ENCODE results near the gene VIPR2.
"Not testable (repeated sequence)": the region's sequence is repeated elsewhere in the genome, so short reads cannot be mapped to it uniquely, and the experiment has no call there.

The VIPR2 gene

DNA sequence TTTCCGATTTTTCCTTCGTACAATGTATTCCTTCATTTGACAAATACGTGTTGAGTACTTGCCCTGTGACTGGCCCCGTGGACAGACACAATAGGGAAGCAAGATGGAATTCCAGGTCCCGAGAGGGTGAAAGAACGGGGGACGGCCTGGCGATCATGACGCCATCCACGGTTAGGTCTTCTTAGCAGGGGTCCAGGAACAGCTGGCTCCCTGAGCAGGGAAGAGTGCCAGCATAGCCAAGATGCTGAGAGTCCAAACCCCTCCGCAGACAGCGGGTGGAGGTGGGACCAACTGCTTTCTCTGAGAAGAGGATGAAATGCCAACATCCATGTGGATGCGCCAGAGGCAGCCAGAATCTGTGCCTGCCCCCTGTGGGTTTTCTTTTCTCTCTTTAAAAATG, 144.6 kb downstream of the VIPR2 start:
- Histone ChIP-seq H3K9me3 (no peaks in the 10 kb centered on the region; the same call in 1 of the 2 replicates), H3K4me3 (ENCODE audit: low read depth, low read length) (no peak overlapping the region), H3K36me3 (no peaks in the 10 kb centered on the region), H3K27me3 (peaks cover 12% of the 10 kb centered on the region), H3K4me1 (no peaks in the 10 kb centered on the region)
- TF ChIP-seq, protein P1, sequence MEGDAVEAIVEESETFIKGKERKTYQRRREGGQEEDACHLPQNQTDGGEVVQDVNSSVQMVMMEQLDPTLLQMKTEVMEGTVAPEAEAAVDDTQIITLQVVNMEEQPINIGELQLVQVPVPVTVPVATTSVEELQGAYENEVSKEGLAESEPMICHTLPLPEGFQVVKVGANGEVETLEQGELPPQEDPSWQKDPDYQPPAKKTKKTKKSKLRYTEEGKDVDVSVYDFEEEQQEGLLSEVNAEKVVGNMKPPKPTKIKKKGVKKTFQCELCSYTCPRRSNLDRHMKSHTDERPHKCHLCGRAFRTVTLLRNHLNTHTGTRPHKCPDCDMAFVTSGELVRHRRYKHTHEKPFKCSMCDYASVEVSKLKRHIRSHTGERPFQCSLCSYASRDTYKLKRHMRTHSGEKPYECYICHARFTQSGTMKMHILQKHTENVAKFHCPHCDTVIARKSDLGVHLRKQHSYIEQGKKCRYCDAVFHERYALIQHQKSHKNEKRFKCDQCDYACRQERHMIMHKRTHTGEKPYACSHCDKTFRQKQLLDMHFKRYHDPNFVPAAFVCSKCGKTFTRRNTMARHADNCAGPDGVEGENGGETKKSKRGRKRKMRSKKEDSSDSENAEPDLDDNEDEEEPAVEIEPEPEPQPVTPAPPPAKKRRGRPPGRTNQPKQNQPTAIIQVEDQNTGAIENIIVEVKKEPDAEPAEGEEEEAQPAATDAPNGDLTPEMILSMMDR (IDR thresholded peaks at IDR 0.05; ENCODE audit: low read depth, low read length) = no peak
- DNase-seq = no peak

DNA sequence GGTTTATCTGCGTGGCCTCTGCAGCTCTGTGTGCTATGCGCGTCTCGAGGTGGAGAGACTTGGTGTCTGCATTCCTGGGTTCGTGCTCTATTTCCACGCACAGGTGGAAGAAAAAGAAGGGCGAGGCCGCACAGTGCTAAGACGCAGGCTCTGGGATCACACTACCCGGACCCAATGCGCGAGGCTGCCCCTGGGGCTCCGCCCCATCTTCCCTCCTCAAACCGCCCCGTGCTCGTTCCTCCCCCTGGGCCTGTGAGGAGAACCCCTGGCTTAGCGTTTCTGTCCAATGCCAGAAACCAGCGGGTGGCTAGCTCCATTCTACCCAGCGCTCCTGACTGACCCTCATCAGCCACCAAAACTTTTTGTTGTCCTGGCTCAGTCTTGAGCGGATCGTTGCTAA, 145.2 kb downstream of the VIPR2 start:
- H3K4me1 ChIP-seq = no peaks in the 10 kb centered on the region
- DNase-seq = no peak
- no peaks in the 10 kb centered on the region for H3K36me3 ChIP-seq
- H3K4me3 ChIP-seq (ENCODE audit: low read depth, low read length) = no peak overlapping the region
- peaks cover 4% of the 10 kb centered on the region; the same call in 1 of the 2 replicates for H3K9me3 ChIP-seq
- TF ChIP-seq, protein P1 (IDR thresholded peaks at IDR 0.05; ENCODE audit: low read depth, low read length) = no peak
- peaks cover 12% of the 10 kb centered on the region for H3K27me3 ChIP-seq

DNA sequence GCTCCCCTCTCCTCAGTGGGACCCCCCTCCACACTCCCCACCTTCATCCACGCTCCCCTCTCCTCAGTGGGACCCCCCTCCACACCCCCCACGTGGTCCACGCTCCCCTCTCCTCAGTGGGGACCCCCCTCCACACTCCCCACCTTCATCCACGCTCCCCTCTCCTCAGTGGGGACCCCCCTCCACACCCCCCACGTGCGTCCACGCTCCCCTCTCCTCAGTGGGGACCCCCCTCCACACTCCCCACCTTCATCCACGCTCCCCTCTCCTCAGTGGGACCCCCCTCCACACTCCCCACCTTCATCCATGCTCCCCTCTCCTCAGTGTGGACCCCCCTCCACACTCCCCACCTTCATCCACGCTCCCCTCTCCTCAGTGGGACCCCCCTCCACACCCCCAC, 146.4 kb downstream of the VIPR2 start:
- not testable (repeated sequence) for H3K4me3 ChIP-seq (ENCODE audit: low read depth, low read length); H3K4me1 ChIP-seq; H3K36me3 ChIP-seq; H3K9me3 ChIP-seq; DNase-seq
- peaks cover 24% of the 10 kb centered on the region for H3K27me3 ChIP-seq

DNA sequence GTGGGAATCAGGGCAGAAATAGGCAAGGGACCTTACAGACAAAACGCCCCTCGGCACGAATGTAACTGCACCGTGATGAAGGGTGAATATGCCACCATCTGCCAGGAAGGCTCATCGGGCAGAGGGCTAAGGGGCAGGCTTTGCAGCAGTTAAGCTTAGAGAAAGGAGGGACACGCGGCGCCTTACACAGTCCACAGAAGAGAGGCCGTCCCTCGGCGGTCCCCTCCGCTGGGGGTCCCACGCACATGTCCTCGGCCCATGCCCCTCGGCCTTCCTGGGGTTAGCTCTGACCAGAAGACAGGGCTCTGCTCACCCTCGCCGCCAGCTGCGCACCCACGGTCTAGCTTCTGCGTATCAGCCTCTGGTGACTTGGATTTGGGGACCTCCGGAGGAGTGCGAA, 147.2 kb downstream of the VIPR2 start:
- DNase-seq = no peak
- TF ChIP-seq, protein P1 (IDR thresholded peaks at IDR 0.05; ENCODE audit: low read depth, low read length) = no peak
- peaks cover 28% of the 10 kb centered on the region for H3K27me3 ChIP-seq
- H3K4me3 ChIP-seq (ENCODE audit: low read depth, low read length) = no peak overlapping the region
- no peaks in the 10 kb centered on the region for H3K4me1 ChIP-seq
- peaks cover 4% of the 10 kb centered on the region; the same call in 1 of the 2 replicates for H3K9me3 ChIP-seq
- H3K36me3 ChIP-seq = no peaks in the 10 kb centered on the region

DNA sequence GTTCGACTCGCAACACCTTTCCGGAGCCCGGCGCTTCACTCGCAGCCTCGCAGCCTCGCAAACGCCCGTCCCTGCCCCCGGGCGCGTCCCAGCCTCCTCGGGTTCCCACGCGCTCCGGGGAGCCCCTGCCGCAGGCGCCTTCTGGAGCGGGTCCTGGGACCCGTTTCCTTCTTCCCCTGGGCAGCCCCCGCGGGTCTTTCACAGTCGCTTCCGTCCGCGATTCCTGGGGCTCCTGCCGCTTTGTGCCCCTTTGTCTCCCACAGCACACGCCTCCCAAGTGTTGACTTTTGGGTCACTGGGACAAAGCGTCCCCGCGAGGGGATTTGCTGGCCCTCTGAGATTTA, 147.6 kb downstream of the VIPR2 start:
- H3K36me3 ChIP-seq = no peaks in the 10 kb centered on the region
- no peak overlapping the region for H3K4me3 ChIP-seq (ENCODE audit: low read depth, low read length)
- peaks cover 32% of the 10 kb centered on the region for H3K27me3 ChIP-seq

DNA sequence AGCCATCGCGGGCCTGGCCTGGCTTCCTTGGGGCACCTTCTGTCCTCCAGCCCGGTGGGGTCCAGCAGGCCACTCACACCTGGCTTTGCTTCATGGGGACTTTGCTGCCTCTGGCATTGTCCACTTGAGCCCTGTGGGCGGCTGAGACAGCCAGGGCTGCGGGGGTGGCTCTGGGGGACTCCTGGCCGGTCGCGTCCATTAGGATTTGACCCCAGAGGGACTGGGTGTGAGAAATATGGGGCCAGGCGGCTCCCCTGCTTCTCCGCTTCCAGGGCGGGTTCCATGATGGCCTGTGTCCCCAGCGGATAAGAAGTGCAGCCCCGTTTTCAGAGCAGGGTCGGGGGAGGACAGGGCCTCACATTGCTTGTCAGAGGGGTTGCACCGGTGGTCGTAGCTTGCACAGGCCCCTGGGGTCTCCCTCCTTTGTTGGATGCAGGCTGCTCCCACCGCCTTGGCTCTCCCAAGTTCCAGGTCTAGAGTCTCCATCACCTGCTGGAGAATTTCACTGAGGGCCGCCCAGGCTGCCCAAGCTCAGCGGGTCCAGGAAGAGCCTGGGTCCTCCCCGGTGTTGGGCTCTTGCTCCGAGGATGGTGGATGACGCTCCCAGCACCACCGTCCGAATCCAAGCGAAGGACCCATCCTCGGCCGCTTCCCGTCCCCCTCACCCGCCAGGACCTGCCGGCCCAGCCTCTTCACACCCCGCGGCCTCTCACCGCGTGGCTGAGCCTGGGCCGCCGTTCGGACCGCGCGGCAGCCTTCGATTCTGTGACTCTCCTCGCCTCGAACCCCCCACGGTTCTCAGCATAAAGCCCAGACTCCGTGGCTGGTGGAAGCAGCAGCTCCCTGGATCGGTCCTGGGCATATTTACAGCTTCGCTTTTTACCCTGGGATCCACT, 148.2 kb downstream of the VIPR2 start:
- H3K9me3 ChIP-seq = peaks cover 4% of the 10 kb centered on the region
- TF ChIP-seq, protein P1 (IDR thresholded peaks at IDR 0.05; ENCODE audit: low read depth, low read length) = no peak
- no peak overlapping the region for H3K4me3 ChIP-seq (ENCODE audit: low read depth, low read length)
- no peaks in the 10 kb centered on the region for H3K4me1 ChIP-seq
- no peak for DNase-seq
- H3K27me3 ChIP-seq = peaks cover 38% of the 10 kb centered on the region
- no peaks in the 10 kb centered on the region for H3K36me3 ChIP-seq

More for the DNA sequence above, 147.6 kb downstream of the VIPR2 start:
- H3K9me3 ChIP-seq = peaks cover 4% of the 10 kb centered on the region
- no peaks in the 10 kb centered on the region for H3K4me1 ChIP-seq
- no peak for DNase-seq
- TF ChIP-seq, protein P1 (IDR thresholded peaks at IDR 0.05; ENCODE audit: low read depth, low read length) = no peak

All from BE2C (cell line).